KG1 (cell line): Measurements from ENCODE around the gene MOB1A.
A peak's percentile ranks its signal among the peaks of the same experiment; 100 is the strongest.
"Not testable (repeated sequence)": the region's sequence is repeated elsewhere in the genome, so short reads cannot be mapped to it uniquely, and the experiment has no call there.

Source experiments
- DNase-seq: peaks from one replicate; lab custom pipeline; 2025; lab: John Stamatoyannopoulos, UW

MOB1A gene

DNA sequence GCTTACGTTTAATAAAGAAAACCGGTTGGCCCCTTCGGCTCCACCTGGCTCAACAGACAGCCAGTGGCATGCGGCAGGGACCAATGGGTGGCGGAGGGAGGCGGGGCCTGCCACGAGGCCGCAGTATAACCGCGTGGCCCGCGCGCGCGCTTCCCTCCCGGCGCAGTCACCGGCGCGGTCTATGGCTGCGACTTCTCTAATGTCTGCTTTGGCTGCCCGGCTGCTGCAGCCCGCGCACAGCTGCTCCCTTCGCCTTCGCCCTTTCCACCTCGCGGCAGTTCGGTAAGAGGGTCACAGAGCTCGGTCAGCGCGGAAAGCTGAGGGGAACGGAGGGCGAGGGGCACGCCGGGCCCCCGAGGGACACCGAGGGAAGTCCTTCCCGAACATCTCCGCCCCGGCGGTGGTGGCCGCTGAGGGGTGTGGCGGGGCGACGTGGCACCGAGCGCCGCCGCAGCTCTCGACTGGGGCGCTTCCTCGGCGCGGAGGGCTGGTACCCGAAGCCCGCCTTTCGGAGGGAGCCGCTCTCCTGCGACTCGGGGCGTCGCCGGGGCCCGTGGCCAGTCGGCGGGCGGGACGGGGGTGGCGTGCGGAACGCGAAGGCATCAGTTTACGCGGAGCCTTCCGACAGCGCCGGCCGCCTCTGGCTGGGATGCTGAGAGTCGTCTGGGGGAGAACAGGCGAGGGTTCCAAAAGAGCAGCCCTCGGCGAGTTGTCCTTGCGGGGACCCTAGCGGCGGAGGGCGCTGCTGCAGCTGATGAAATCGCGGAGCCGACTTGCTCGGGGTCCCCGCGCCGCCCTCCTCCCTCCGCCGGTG, 20.0 kb upstream of the MOB1A start, which contains the start of gene MTHFD2:
Gene MTHFD2 (plus strand): TSS at position 155 of the 814 bp plus-strand sequence. CDS start 27 bp downstream, at position 182.
- DNase-seq: peak; percentile 82

DNA sequence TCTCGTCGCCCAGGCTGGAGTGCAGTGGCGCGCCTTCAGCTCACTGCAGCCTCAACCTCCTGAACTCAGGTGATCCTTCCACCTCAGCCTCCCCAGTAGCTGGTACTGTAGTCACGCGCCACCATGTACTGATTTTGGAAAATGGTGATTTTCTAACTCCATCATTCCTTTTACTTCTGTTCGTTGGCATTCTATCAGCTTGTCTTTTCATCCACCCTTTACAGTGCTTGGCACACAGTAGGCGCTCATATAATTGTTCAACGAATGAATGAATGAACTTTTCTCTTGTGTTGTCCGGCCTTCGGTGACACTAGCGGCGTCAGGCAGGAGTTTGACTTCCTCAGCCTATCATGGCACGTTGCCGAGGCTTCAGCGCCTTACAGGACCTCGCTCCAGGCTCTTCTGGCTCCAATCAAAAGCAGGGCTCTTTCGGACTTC, 19.4 kb upstream of the MOB1A start:
- no peak for DNase-seq

DNA sequence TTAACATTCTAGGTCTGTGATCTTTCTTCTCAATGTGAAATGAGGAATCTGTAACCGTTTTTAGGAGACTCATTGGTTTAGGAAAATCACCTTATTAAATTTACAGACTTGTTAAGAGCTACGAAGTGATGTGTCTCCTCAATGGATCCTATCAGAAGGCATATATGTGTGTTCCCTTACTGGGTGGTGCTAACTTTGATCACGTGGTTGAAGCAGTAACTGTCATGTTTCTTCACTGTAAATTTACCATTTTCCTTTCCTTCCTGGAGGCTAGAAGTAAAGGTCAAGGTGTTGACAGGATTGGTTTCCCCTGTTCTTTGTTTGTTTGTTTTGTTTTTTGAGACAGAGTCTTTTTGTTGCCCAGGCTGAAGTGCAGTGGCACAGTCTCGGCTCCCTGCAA, 18.4 kb upstream of the MOB1A start:
- DNase-seq: no peak

DNA sequence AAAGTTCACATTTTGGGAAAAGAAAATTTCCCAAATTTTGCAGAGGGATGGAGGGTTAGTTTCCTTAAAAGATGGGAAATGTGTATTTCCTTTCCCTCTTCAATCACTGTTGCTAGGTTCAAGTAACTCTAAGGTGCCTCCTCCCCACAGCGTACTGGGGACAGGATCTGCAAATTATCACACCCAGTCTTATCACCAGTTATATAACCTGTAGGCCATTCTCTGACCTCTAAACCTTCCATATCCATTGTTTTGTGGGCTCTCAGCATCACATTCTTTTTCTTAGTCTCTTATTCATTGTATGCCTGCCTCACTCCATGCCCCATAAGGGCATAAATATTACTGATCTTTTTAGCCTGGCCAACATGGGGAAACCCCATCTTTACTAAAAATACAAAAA, 16.1 kb upstream of the MOB1A start:
- DNase-seq: no peak

DNA sequence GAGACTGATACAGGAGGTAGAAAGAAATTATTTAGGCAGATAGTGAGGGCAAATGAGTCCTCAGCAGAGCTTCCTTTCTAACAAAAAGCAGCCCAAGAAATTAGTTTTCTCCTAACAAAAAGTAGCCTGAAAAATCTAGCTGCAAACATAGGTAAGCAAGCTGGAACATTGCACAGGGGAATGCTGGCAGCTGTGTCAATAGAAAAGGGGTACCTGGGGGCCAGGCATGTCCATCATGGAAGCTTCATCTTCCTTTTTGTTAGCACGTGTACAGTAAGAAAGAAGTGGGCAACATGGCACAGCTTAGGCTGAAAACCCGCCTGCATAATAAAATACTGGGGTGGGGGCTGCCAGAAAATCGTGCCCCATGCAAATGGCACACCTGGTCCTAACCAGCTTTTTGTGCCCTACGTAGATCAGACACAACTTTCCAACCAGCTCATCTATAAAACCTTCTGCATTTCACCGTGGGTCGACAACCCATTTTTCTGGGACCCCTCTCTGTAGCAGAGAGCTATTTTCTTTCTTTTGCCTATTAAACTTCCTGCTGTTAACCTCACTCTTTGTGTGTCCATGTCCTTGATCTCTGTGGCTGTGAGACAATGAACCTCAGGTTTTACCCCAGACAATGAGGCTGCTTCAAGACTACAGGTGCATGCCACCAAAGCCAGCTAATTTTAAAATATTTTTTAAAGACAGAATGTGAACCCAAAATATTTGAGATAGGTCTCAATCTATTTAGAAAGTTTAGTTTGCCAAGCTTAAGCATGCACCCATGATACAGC, 13.1 kb upstream of the MOB1A start:
- no peak for DNase-seq

DNA sequence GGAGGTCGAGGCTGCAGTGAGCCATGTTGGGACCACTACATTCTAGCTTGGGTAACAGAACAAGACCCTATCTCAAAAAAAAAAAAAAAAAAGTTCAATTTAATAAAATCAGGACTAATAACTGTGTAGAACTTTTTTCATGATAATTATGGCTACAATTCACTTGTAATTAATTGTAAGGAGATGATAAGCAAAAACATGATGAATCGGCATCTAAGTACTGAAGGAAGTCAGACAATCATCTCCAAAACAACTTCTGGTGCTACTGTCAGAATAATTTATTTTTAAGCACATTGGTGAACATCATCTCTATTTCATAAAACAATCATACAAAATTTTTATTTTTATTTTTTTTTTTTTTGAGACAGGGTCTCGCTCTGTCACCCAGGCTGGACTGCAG, 10.0 kb upstream of the MOB1A start:
- DNase-seq: no peak

DNA sequence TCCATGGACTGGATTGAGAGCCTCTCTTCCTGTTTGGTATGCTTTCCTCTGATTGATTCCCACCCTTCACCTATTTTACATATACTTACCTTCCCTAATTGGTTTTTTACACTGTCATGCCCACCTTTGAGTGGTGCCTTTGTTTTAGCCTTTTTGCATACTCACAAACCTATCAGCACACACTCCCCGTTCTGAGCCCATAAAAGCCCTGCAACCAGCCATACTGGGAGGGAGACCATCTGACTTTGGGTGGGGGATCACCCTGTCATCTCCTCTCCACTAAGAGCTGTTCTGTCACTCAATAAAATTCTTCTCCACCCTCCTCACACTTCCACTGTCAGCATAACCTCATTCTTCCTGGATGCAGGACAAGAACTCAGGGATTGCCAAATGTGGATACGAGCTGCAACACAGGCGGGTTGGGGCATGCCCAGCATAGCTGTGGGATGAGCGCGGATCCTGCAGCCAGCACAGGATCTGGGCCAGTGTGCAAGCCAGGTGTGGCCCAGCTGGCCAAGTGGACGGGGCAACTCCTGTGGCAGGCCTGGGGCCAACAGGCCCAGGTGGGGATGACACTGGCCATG, 9.4 kb upstream of the MOB1A start:
- DNase-seq: no peak

DNA sequence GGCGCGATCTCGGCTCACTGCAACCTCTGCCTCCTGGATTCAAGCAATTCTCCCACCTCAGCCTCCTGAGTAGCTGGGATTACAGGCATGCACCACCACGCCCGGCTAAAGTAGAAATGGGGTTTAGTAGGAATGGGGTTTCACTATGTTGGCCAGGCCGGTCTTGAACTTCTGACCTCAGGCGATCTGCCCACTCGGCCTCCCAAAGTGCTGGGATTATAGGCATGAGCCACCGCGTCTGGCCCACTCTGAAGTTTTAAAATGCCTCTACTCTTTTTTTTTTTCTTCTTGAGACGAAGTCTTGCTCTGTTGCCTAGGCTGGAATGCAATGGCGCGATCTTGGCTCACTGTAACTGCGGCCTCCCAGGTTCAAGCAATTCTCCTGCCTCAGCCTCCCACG, 8.0 kb upstream of the MOB1A start:
- DNase-seq: not testable (repeated sequence)

DNA sequence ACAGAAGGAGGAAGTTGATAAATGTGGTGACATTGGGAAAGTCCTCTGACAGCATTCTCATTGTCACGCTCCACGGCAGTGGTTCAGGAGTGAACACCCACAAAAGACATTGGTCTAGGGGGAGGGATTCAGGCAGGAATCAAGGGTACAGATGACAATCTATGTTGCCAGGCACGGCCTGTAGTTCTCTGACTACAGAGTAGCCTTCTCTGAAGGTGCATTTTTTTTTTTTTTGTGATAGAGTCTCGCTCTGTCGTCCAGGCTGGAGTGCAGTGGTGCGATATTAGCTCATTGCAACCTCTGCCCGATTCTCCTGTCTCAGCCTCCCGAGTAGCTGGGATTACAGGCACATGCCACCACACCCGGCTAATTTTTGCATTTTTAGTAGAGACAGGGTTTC, 7.4 kb upstream of the MOB1A start:
- DNase-seq: peak; percentile 83

DNA sequence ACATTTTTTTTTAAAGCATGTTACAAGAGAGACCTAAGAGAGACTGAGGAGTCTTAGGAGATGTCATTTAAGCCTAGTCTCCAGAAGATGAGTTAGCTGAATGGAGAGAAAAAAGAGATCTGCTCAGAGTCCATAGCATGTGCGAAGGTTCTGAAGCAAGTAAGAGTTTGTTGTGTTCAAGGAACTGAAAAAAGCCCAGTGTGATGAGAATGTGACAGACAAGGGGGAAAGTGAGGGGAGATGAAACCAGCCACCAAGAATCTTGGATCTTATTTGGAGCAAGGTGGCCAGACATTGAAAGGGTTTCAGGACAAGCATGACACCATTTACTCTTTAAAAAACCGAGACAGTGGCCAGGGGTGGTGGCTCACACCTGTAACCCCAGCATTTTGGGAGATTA, 5.2 kb upstream of the MOB1A start:
- DNase-seq: no peak

DNA sequence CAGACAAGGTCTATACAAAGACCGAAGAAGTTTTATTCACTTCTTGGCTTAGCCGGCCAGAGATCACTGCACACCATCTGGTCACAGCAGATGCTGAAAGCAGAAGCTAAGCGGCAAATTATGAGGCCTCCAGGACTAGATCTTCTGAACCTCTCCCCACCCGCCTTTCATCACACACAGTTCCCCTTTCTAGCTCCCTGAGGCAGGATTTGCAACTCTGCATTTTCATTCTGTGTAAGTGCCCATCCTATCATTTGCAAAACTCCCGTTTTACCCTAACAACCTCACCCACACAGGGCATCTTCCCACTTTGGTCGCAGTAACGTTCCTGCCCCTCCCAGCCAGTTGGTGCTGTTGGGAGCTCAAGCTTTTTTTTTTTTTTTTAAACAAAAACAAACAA, 3.1 kb upstream of the MOB1A start:
- DNase-seq: peak; percentile 76

DNA sequence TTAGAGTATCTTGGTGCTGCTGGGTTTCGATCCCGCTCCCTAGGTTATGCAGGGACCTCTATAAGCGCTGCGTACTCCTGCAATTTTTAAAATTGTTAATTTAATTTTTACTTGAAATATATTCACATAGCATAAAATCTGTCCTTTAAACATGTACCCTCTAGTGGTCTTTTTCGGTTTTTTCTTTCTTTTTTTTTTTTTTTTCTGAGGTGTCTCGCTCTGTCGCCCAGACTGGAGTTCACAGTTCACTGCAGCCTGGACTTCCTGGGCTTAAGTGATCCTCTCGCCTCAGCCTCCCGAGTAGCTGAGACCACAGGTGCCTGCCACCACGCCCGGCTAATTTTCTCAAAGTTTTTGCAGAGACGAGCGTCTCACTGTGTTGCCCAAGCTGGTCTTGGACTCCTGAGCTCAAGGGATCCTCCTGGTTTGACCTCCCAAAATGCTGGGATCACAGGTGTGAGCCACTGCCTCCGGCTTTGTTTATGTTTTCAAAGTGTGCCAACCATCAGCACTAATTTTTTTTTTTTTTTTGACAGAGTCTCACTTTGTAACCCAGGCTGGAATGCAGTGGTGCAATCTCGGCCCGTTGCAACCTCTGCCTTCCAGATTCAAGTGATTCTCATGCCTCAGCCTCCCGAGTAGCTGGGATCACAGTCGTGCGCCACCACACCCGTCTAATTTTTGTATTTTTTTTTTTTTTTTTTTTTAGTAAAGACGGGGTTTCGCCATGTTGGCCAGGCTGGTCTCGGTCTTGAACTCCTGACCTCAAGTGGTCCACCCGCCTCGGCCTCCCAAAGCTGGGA, 585 bp upstream of the MOB1A start:
- no peak for DNase-seq

DNA sequence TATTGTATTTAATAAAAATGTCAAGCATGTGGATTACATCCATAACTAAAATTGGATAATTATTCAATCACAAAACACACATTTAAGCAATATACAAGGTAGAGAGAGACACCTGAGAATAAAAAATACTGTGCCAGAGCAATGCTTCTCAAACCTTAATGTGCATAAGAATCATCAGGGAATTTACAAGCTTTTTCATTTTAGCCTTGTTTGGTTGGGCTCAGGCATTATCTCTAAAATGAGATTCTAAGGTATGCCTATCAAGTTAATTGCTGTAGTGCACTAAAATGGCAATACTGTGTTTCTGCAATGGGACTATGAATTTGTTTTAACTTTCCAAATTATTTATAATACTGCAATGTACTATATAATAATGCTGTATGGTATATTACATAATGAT, 983 bp downstream of the MOB1A start:
- no peak for DNase-seq

DNA sequence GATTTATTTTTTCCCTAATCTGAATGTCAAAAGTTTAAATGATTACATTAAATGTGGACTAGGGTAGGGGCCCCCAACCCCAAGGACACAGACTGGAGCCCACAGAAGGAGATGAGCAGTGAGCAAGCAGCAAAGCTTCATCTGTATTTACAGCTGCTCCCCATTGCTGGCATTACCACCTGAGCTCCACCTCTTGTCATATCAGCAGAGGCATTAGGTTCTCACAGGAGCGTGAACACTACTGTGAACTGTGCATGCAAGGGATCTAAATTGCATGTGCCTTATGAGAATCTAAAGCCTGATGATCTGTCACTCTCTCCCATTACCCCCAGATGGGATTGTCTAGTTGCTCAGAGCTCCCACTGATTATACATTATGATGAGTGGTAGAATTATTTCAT, 3.8 kb downstream of the MOB1A start:
- no peak for DNase-seq

DNA sequence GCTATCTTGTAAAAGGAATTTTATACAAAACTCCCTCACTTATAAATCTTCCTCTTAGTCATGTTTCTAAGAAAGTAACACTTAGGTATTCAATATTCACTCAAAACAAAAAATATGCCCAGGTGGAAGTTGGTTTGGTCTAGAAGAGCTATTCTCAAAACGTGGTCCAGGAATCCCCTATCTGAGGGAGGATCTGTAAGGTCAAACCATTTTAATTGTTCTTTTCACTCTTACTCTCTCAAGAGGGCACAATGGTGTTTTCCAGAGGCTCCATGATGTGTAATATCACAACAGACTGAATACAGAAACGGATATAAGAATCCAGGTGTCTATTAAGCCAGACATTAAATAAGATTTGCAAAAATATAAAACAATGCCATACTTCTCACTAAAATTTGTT, 9.9 kb downstream of the MOB1A start:
- DNase-seq: no peak

DNA sequence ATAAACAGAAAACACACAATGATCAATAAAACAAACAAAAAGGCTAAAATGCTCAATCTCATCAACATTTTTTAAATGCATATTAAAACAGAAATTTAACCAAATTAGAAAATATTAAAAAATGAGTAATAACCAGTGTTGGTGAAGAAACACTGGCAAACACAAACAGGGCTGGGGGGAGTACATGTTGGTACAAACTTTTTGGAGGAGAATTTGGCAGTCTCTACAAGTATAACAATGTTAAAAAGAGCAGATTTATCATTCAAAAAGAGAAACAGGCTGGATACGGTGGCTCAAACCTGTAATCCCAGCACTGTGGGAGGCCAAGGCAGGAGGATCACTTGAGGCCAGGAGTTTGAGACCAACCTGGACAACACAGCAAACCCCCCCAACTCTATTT, 13.9 kb downstream of the MOB1A start:
- DNase-seq: no peak

DNA sequence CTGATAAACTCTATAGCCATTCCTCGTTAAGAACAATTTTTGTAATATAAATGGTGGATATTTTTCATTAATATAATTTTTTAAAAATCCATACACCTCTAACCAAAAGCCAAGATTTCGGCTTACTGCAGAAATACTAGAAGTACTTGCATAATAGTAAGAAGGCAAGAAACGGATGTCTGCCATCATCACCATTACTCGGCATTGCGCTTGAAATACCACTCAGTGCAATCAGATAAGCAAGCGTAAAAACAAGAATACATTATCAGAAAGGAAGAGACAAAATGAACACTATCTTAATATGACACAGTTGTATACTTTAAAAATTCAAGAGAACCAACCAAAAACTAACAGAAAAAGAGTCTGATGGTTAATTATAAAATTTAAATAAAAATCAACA, 15.7 kb downstream of the MOB1A start:
- DNase-seq: no peak

DNA sequence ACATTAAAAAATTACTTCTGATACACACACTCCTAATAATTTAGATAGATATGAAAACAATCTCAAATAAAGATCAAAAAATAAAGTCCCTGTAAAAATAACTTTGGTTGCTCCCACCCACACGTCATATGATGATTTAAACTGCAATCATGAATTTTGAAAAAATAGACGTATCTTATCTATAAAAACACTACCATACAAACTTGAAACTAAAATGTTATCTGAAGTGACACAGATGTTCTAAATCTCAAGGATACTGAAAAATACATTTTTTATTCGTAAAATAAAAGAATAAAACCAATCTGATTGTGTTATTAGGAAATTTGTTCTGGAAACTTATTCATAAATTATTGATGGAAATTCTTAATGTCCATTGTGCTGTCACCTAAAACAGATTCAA, 22.8 kb downstream of the MOB1A start:
- no peak for DNase-seq

DNA sequence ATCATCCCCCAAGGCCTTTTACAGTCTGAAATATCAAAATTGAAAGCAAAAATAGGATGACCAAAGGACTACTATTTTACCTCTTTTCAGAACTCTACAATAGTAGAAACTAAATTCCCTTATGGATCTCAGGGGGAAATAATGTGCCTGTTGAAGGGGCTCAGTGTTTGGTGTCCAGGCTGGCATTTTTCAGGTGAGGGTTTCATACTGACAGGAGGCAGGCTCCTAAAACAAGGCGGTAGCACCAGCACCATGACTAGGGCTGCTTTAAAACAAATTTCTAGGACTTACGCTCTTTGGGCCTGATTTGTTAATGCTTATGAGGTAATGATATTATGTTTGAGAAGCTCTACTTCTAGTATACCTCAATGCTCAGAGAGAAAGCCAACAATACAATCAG, 25.7 kb downstream of the MOB1A start:
- no peak for DNase-seq

DNA sequence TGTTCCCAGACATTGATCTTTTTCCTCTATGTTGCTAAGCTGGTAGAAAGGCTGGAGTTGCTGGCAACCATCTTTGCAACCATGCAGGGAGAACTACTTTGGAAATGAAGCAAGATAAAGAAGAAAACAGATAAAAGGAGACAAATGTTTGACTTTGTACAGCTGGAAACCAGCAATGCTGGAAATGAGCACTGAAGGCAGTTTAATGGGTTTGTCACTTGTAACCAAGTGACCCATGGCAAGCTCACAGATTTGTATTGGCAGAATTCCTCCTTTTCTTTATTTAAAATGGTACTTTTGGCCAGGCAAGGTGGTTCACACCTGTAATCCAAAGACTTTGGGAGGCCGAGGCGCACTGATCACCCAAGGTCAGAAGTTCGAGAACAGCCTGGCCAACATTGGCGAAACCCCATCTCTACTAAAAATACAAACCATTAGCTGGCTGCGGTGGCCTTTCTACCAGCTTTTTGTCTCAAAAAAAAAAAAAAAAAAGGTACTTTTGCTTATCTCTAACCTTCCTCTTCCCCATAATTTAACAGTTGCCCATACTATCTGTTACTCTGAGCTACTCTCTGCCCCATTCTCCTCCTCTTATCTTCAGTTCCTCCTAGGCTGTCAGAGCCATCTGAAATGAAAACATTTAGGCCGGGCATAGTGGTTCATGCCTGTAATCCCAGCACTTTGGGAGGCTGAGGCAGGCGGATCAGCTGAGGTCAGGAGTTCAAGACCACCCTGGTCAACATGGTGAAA, 28.9 kb downstream of the MOB1A start:
- no peak for DNase-seq

DNA sequence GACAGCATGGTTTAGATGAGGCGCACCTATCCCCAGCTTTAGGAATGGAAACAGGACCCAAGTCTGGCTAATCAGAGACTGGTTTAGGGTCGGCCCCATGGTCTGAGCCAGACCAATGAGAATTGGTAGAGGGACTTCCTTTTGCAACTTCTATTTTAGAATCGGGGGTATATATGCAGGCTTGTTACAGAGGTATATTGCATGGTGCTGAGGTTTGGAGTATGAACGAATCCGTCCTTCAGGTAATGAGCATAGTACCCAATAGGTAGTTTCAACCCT, 29.5 kb downstream of the MOB1A start:
- no peak for DNase-seq
